ENCODE results near the gene SNTB2. TPM values are rescaled to one million over a fixed set of nuclear protein-coding genes. Genes with fewer than 3 reads are reported as not detected.

The SNTB2 gene
- total RNA-seq, 1 experiment from 2014 or later = 50.6 TPM

GRCh38 chr16:69169607-69170352 is 17.2 kb upstream of the SNTB2 start:
- TF ChIP-seq, protein P1, sequence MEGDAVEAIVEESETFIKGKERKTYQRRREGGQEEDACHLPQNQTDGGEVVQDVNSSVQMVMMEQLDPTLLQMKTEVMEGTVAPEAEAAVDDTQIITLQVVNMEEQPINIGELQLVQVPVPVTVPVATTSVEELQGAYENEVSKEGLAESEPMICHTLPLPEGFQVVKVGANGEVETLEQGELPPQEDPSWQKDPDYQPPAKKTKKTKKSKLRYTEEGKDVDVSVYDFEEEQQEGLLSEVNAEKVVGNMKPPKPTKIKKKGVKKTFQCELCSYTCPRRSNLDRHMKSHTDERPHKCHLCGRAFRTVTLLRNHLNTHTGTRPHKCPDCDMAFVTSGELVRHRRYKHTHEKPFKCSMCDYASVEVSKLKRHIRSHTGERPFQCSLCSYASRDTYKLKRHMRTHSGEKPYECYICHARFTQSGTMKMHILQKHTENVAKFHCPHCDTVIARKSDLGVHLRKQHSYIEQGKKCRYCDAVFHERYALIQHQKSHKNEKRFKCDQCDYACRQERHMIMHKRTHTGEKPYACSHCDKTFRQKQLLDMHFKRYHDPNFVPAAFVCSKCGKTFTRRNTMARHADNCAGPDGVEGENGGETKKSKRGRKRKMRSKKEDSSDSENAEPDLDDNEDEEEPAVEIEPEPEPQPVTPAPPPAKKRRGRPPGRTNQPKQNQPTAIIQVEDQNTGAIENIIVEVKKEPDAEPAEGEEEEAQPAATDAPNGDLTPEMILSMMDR (IDR thresholded peaks at IDR 0.05; ENCODE audit: insufficient read depth in 1 of 2, low read depth in 1 of 2, low read length in 1 of 2, severe bottlenecking in 1 of 2, unreplicated experiment in 1 of 2) = no peak

DNA sequence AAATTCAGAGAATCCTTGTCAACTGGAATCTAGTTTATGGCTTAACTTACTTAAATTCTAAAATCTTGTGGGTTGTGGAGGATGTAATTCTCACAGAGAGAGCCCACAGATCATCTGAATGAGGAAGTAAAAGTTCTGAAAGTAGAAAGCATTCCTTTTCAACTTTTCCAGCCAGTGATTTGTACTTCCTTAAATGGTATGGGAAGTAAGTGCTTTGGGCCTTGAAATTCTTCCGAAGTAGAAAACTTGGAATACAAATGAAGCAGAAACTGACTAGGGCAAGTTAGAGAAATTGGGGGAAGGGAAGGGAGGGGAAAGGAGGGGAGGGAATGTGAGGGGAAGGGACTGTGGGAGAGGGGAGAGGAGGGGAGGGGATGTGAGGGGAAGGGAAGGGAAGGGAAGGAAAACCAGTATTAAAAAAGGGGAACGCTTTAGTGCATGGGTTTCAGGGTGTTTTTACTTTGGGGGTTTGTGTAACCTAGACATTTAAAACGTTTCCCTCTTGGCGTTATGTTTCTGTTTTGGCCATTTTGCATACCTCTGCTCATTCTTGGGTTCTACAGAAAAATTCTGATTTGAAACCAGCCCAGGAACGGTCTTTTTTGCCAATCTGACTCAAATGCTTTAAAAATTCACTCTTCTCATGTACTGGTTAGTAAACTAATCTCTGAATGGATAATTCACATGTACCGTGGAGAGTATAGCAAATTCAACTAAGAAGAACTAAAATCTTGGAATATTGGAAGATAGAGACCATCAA is 15.5 kb upstream of the SNTB2 start:
- no peak for DNase-seq
- Mint-ChIP-seq H3K27ac (ENCODE audit: unreplicated experiment) (no peak overlapping the region), H3K4me1 (ENCODE audit: low read depth, unreplicated experiment) (peaks cover 7% of the 10 kb centered on the region), H3K27me3 (ENCODE audit: insufficient read depth, unreplicated experiment) (no peaks in the 10 kb centered on the region), H3K36me3 (ENCODE audit: insufficient read depth, unreplicated experiment) (peaks cover 67% of the 10 kb centered on the region), H3K9me3 (ENCODE audit: unreplicated experiment) (no peaks in the 10 kb centered on the region), H3K4me3 (ENCODE audit: unreplicated experiment) (no peak overlapping the region)
- Histone ChIP-seq H3K4me3 (ENCODE audit: low read depth, low read length) (no peak overlapping the region), H3K4me1 (peaks cover 9% of the 10 kb centered on the region), H3K27me3 (replicated peaks; ENCODE audit: control insufficient read depth, insufficient read depth, low read length) (no peaks in the 10 kb centered on the region), H3K9me3 (no peaks in the 10 kb centered on the region), H3K36me3 (ENCODE audit: control insufficient read depth, insufficient read depth, low read length) (peaks cover 6% of the 10 kb centered on the region)
- TF ChIP-seq, protein P1 (IDR thresholded peaks at IDR 0.05; ENCODE audit: insufficient read depth in 1 of 2, low read depth in 1 of 2, low read length in 1 of 2, severe bottlenecking in 1 of 2, unreplicated experiment in 1 of 2) = no peak
- ChIA-PET CTCF (no interaction called here), POLR2A (no interaction called here)
- no TSS peak for BruUV-seq (replicated peaks)
- intact Hi-C loops (cut with micrococcal nuclease; ENCODE audit: unreplicated experiment) = no loop called here

More at GRCh38 chr16:69169607-69170352, 17.2 kb upstream of the SNTB2 start:
- ChIA-PET CTCF (interaction anchor here (0.6 kb wide), 1 partner anchor 326 kb away, joined by 3 read pairs; no protein-coding TSS in a partner anchor), POLR2A (no interaction called here)
- no TSS peak for BruUV-seq (replicated peaks)
- Mint-ChIP-seq H3K4me1 (ENCODE audit: low read depth, unreplicated experiment) (peaks cover 7% of the 10 kb centered on the region), H3K36me3 (ENCODE audit: insufficient read depth, unreplicated experiment) (peaks cover 84% of the 10 kb centered on the region), H3K9me3 (ENCODE audit: unreplicated experiment) (no peaks in the 10 kb centered on the region), H3K27ac (ENCODE audit: unreplicated experiment) (no peak overlapping the region), H3K27me3 (ENCODE audit: insufficient read depth, unreplicated experiment) (no peaks in the 10 kb centered on the region), H3K4me3 (ENCODE audit: unreplicated experiment) (no peak overlapping the region)
- no peak for DNase-seq
- intact Hi-C loops (cut with micrococcal nuclease; ENCODE audit: unreplicated experiment) = no loop called here
- Histone ChIP-seq H3K36me3 (ENCODE audit: control insufficient read depth, insufficient read depth, low read length) (peaks cover 7% of the 10 kb centered on the region), H3K27me3 (replicated peaks; ENCODE audit: control insufficient read depth, insufficient read depth, low read length) (no peaks in the 10 kb centered on the region), H3K9me3 (no peaks in the 10 kb centered on the region), H3K4me1 (peaks cover 9% of the 10 kb centered on the region), H3K4me3 (ENCODE audit: low read depth, low read length) (no peak overlapping the region)

DNA sequence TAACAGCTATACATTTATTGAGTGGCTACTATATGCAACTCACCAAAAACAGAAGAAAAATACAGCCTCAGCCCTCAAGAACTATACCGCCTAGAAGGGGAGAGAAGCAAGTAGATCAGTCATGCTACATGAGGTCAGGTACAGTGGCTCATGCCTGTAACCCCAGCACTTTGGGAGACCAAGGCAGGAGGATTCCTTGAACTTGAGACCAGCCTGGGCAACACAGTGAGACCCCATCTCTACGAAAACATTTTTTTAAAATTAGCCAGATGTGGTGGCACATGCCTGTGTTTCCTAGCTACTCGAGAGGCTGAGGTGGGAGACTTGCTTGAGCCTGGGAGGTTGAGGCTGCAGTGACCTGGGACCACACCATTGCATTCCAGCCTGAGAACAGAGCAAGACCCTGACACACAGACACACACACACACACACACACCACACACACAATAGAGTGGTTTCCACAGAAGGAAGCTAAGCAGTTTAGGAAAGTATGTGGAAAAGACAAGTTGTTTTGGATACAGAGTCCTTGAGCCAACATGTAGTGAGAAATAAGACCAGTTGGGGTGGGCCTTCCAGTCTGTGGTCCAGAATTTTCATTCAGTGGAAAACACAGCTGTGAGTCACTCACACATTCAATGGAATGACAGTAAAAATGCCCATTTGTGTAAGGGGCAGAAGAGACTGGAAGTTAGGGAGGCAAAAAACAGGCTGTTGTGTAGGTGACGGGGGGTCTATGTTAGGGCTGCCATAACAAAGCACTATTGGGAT is 10.7 kb upstream of the SNTB2 start:
- Mint-ChIP-seq H3K36me3 (ENCODE audit: insufficient read depth, unreplicated experiment) (peaks cover 37% of the 10 kb centered on the region), H3K27ac (ENCODE audit: unreplicated experiment) (no peak overlapping the region), H3K27me3 (ENCODE audit: insufficient read depth, unreplicated experiment) (no peaks in the 10 kb centered on the region), H3K4me3 (ENCODE audit: unreplicated experiment) (no peak overlapping the region), H3K9me3 (ENCODE audit: unreplicated experiment) (no peaks in the 10 kb centered on the region), H3K4me1 (ENCODE audit: low read depth, unreplicated experiment) (no peaks in the 10 kb centered on the region)
- ChIA-PET CTCF (no interaction called here), POLR2A (interaction anchor here (0.6 kb wide), 1 partner anchor 103 kb away, joined by 6 read pairs; no protein-coding TSS in a partner anchor)
- intact Hi-C loops (cut with micrococcal nuclease; ENCODE audit: unreplicated experiment) = no loop called here
- H3K27me3 ChIP-seq (replicated peaks; ENCODE audit: control insufficient read depth, insufficient read depth, low read length) = no peaks in the 10 kb centered on the region
- DNase-seq = no peak
- no TSS peak for BruUV-seq (replicated peaks)
- H3K36me3 ChIP-seq (ENCODE audit: control insufficient read depth, insufficient read depth, low read length) = no peaks in the 10 kb centered on the region
- no peaks in the 10 kb centered on the region for H3K9me3 ChIP-seq
- TF ChIP-seq, protein P1 (IDR thresholded peaks at IDR 0.05; ENCODE audit: insufficient read depth in 1 of 2, low read depth in 1 of 2, low read length in 1 of 2, severe bottlenecking in 1 of 2, unreplicated experiment in 1 of 2) = no peak
- H3K4me1 ChIP-seq = no peaks in the 10 kb centered on the region
- no peak overlapping the region for H3K4me3 ChIP-seq (ENCODE audit: low read depth, low read length)
